Panc1 (cell line): ENCODE measurements around the gene BCAM. TPM values are rescaled to one million over a fixed set of nuclear protein-coding genes. Genes with fewer than 3 reads are reported as not detected.
"Not testable (repeated sequence)": the region's sequence is repeated elsewhere in the genome, so short reads cannot be mapped to it uniquely, and the experiment has no call there.

Experiments used
- ATAC-seq: fragments of 200-7000 bp; cut with Tn5 transposase; 2 replicates; pipeline ENCODE4 v1.9.1; 2020; ENCODE audit warnings: mild to moderate bottlenecking, moderate library complexity
- BruUV-seq: library from RNA; stranded (reverse); fragments of 400-500 nt; replicated peaks from 2 replicates; lab custom pipeline; 2021; lab: Mats Ljungman, UMichigan
- CTCF ChIA-PET: fragments of 300-600 bp; sonication (Branson Sonifier 250); formaldehyde crosslinking; loops from one replicate; lab custom pipeline; 2022; ENCODE audit warnings: antibody characterized with exemption; lab: Charles Lee
- POLR2A ChIA-PET: fragments of 300-600 bp; sonication (Branson Sonifier 250); formaldehyde crosslinking; loops from one replicate; lab custom pipeline; 2022; ENCODE audit warnings: antibody characterized with exemption; lab: Charles Lee
- DNase-seq: peaks from one replicate; pipeline ENCODE4 v3.0.0-alpha.2; 2010; ENCODE audit warnings: low read depth, low spot score
- H3K27ac ChIP-seq: 2 replicates; pipeline ENCODE4 v1.5.1; 2011; ENCODE audit warnings: mild to moderate bottlenecking, low read length, inconsistent platforms
- H3K27me3 ChIP-seq: fragments of 200-500 bp; sonication (Bioruptor generic); 2 replicates; pipeline ENCODE4 v1.6.0; 2014; ENCODE audit warnings: low read length, inconsistent platforms; ENCODE audit not compliant: control insufficient read depth, insufficient read depth
- H3K36me3 ChIP-seq: fragments of 200-500 bp; sonication (Bioruptor generic); 2 replicates; pipeline ENCODE4 v1.5.1; 2014; ENCODE audit warnings: inconsistent platforms, mild to moderate bottlenecking, low read length, moderate library complexity; ENCODE audit not compliant: control insufficient read depth, insufficient read depth
- H3K4me1 ChIP-seq: 2 replicates; pipeline ENCODE4 v1.5.1; 2011; ENCODE audit warnings: inconsistent platforms, mild to moderate bottlenecking, low read length, moderate library complexity; ENCODE audit not compliant: control insufficient read depth, insufficient read depth
- H3K4me3 ChIP-seq, 2 experiments: 2 replicates each; pipeline ENCODE4 v1.5.1; 2011 to 2012; ENCODE audit warnings: low read depth in 2 of 2, low read length in 2 of 2, mild to moderate bottlenecking in 2 of 2, inconsistent platforms in 1 of 2, moderate library complexity in 1 of 2
- H3K9me3 ChIP-seq: fragments of 200-500 bp; sonication (Bioruptor generic); 2 replicates; pipeline ENCODE4 v1.5.1; 2014; ENCODE audit warnings: low read depth, mild to moderate bottlenecking, inconsistent platforms, low read length, moderate library complexity; ENCODE audit not compliant: control insufficient read depth, insufficient read depth
- CTCF ChIP-seq: fragments of 450-650 bp; IDR thresholded peaks from 2 replicates; pipeline ENCODE4 v1.5.1; 2017; ENCODE audit warnings: mild to moderate bottlenecking
- POLR2AphosphoS5 ChIP-seq: IDR thresholded peaks from 2 replicates; pipeline ENCODE4 v1.6.1; 2012; ENCODE audit warnings: mild to moderate bottlenecking, low read depth, low read length, moderate library complexity
- REST ChIP-seq, 2 experiments: IDR thresholded peaks; 2 replicates each; pipeline ENCODE4 v1.6.1; 2011 to 2012; ENCODE audit warnings: low read depth in 2 of 2, control low read depth in 1 of 2, low read length in 1 of 2, mild to moderate bottlenecking in 1 of 2, moderate library complexity in 1 of 2; ENCODE audit not compliant: insufficient read depth in 1 of 2
- SIN3A ChIP-seq: IDR thresholded peaks from 2 replicates; pipeline ENCODE4 v1.6.1; 2012; ENCODE audit warnings: low read depth, mild to moderate bottlenecking, low read length, moderate library complexity, borderline replicate concordance; ENCODE audit not compliant: insufficient read depth
- TCF7L2 ChIP-seq: IDR thresholded peaks from 2 replicates; pipeline ENCODE4 v1.6.1; 2011; ENCODE audit warnings: mild to moderate bottlenecking, low read depth, low read length, inconsistent platforms
- in situ Hi-C: cut with HindIII; loops from 2 replicates; pipeline ENCODE4 v1.10.0; 2016; ENCODE audit warnings: low sequenced_read_pairs, low pct_unique_long_range_greater_than_20kb
- intact Hi-C: fragments of 100-400 bp; cut with micrococcal nuclease; formaldehyde crosslinking; loops from one replicate; pipeline ENCODE4 v1.10.0; 2022; ENCODE audit not compliant: unreplicated experiment
- total RNA-seq: library from RNA; stranded (reverse); gene quantifications from one replicate; pipeline ENCODE4 v1.2.1, GENCODE V29; 2021; ENCODE audit not compliant: unreplicated experiment

The BCAM gene
- total RNA-seq, 1 experiment from 2014 or later, result 21.5 TPM

GRCh38 chr19:44767295-44768180, 41.4 kb upstream of the BCAM start:
- in situ Hi-C loops, result no loop called here
- H3K9me3 ChIP-seq, result no peaks in the 10 kb centered on the region
- no peak for DNase-seq

GRCh38 chr19:44770550-44771257, 38.2 kb upstream of the BCAM start:
- POLR2A ChIA-PET, result interaction anchor here (0.7 kb wide), 1 partner anchor 96 kb away, joined by 5 read pairs; no protein-coding TSS in a partner anchor
- intact Hi-C loops, result loop anchor here (2.0 kb wide), 2 partner anchors 46 to 82 kb away; no protein-coding TSS in a partner anchor
- CTCF ChIA-PET, result interaction anchor here (0.6 to 2.5 kb wide), 12 partner anchors 9 to 200 kb away, joined by 3 to 34 read pairs (median 4); partner anchors contain the start of gene NECTIN2
- no peaks in the 10 kb centered on the region for H3K36me3 ChIP-seq
- ATAC-seq, result peak; percentile 98
- BruUV-seq, result no TSS peak
- H3K4me1 ChIP-seq, result peaks cover 10% of the 10 kb centered on the region
- no peak for TF ChIP-seq POLR2AphosphoS5
- TF ChIP-seq CTCF, result peak; percentile 75; the same call in 1 of the 2 replicates
- TF ChIP-seq REST (IDR thresholded peaks at IDR 0.05; ENCODE audit: insufficient read depth in 1 of 2, low read depth in 2 of 2, low read length in 1 of 2), result no peak
- TF ChIP-seq TCF7L2, result no peak
- in situ Hi-C loops, result no loop called here
- H3K9me3 ChIP-seq, result no peaks in the 10 kb centered on the region
- peak; percentile 84 for DNase-seq
- H3K27me3 ChIP-seq, result no peaks in the 10 kb centered on the region
- peak overlapping the region; percentile 66 for H3K27ac ChIP-seq
- H3K4me3 ChIP-seq, result no peak overlapping the region

More at GRCh38 chr19:44767295-44768180, 41.4 kb upstream of the BCAM start:
- peak overlapping the region; percentile 1; the same call in 1 of the 2 replicates for H3K27ac ChIP-seq
- intact Hi-C loops, result no loop called here
- CTCF ChIA-PET, result interaction anchor here (1.1 kb wide), 1 partner anchor 44 kb away, joined by 5 read pairs; no protein-coding TSS in a partner anchor
- H3K4me3 ChIP-seq, result no peak overlapping the region
- POLR2A ChIA-PET, result interaction anchor here (0.6 kb wide), 1 partner anchor 48 kb away, joined by 6 read pairs; no protein-coding TSS in a partner anchor
- no peak for ATAC-seq
- no peak for TF ChIP-seq SIN3A
- TF ChIP-seq CTCF, result no peak
- no peak for TF ChIP-seq TCF7L2
- no peaks in the 10 kb centered on the region for H3K36me3 ChIP-seq
- no TSS peak for BruUV-seq
- peaks cover 6% of the 10 kb centered on the region for H3K4me1 ChIP-seq
- no peaks in the 10 kb centered on the region for H3K27me3 ChIP-seq

DNA sequence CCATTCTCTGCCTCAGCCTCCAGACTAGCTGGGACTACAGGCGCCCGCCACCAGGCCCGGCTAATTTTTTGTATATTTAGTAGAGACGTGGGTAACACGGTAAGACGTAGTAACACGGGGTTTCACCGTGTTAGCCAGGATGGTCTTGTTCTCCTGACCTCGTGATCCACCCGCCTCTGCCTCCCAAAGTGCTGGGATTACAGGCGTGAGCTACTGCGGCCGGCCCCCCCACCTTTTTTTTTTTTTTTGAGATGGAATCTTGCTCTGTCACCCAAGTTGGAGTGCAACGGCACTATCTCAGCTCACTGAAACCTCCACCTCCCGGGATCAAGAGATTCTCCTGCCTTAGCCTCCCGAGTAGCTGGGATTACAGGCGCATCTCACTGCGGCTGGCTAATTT, 36.8 kb upstream of the BCAM start:
- H3K9me3 ChIP-seq, BruUV-seq, H3K27ac ChIP-seq, DNase-seq, in situ Hi-C loops, H3K36me3 ChIP-seq, H3K4me3 ChIP-seq, H3K4me1 ChIP-seq, ATAC-seq, H3K27me3 ChIP-seq, intact Hi-C loops: not testable (repeated sequence)
- CTCF ChIA-PET, result interaction anchor here (0.6 to 2.5 kb wide), 2 partner anchors 47 to 204 kb away, joined by 4 to 34 read pairs; no protein-coding TSS in a partner anchor
- POLR2A ChIA-PET, result interaction anchor here (0.6 kb wide), 1 partner anchor 87 kb away, joined by 3 read pairs; no protein-coding TSS in a partner anchor
